ENCODE data around the gene ZNF555. TPM values are rescaled to one million over a fixed set of nuclear protein-coding genes. Genes with fewer than 3 reads are reported as not detected.

ZNF555 gene
- total RNA-seq, 1 experiment from 2014 or later = 0.84 TPM

DNA sequence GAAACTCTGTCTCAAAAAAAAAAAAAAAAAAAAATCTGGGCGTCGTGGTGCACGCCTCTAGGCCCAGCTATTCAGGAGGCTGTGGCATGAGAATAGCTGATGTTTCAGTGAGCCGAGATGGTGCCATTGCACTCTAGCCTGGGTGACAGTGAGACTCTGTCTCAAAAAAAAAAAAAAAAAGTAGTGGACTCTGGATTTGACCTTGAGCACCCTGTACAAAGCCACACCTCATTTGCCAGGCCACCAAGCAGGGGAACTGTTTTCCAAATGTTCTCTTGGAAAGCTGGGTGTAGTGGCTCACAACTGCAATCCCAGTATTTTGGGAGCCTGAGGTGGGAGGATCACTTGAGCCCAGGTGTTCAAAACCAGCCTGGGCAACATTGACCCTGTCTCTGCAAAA is 3.8 kb upstream of the ZNF555 start:
- Histone ChIP-seq H3K4me2 (ENCODE audit: low read length) (no peak overlapping the region), H3K9me2 (replicated peaks; ENCODE audit: low read length) (no peaks in the 10 kb centered on the region), H3K4me1 (ENCODE audit: insufficient read depth, low read length) (no peaks in the 10 kb centered on the region; the same call in 1 of the 2 replicates), H4K20me1 (ENCODE audit: low read length) (no peaks in the 10 kb centered on the region), H3K9ac (ENCODE audit: low read length) (no peak overlapping the region), H2AFZ (ENCODE audit: low read length) (no peak overlapping the region), H3K9me3 (ENCODE audit: low read length) (peaks cover 10% of the 10 kb centered on the region; the same call in 1 of the 2 replicates), H3K27me3 (ENCODE audit: low read length) (no peaks in the 10 kb centered on the region), H3K4me3 (ENCODE audit: low read length) (no peak overlapping the region), H3K79me2 (ENCODE audit: low read length) (peaks cover 5% of the 10 kb centered on the region; the same call in 1 of the 2 replicates), H3F3A (ENCODE audit: low read length, unreplicated experiment) (no peaks in the 10 kb centered on the region), H3K27ac (ENCODE audit: low read length) (no peak overlapping the region), H3K36me3 (ENCODE audit: low read depth, low read length) (peaks cover 5% of the 10 kb centered on the region; the same call in 1 of the 2 replicates)
- POLR2A ChIA-PET (ENCODE audit: unreplicated experiment) = interaction anchor here (0.6 kb wide), 1 partner anchor 184 kb away, joined by 3 read pairs; no protein-coding TSS in a partner anchor
- intact Hi-C loops (cut with micrococcal nuclease) = no loop called here
- no peak for ATAC-seq
- DNase-seq = no peak
- CTCF ChIA-PET = interaction anchor here (0.6 kb wide), 1 partner anchor 380 kb away, joined by 16 read pairs; no protein-coding TSS in a partner anchor
- BruUV-seq (replicated peaks) = no TSS peak
- no peak for TF ChIP-seq EZH2 (IDR thresholded peaks at IDR 0.05; ENCODE audit: low read length, unreplicated experiment)
- TF ChIP-seq, protein P1, sequence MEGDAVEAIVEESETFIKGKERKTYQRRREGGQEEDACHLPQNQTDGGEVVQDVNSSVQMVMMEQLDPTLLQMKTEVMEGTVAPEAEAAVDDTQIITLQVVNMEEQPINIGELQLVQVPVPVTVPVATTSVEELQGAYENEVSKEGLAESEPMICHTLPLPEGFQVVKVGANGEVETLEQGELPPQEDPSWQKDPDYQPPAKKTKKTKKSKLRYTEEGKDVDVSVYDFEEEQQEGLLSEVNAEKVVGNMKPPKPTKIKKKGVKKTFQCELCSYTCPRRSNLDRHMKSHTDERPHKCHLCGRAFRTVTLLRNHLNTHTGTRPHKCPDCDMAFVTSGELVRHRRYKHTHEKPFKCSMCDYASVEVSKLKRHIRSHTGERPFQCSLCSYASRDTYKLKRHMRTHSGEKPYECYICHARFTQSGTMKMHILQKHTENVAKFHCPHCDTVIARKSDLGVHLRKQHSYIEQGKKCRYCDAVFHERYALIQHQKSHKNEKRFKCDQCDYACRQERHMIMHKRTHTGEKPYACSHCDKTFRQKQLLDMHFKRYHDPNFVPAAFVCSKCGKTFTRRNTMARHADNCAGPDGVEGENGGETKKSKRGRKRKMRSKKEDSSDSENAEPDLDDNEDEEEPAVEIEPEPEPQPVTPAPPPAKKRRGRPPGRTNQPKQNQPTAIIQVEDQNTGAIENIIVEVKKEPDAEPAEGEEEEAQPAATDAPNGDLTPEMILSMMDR (conservative IDR thresholded peaks at IDR 0.05; ENCODE audit: low read depth, low read length) = no peak
- no peak for TF ChIP-seq EZH2phosphoT487 (IDR thresholded peaks at IDR 0.05; ENCODE audit: borderline replicate concordance, low read length)

DNA sequence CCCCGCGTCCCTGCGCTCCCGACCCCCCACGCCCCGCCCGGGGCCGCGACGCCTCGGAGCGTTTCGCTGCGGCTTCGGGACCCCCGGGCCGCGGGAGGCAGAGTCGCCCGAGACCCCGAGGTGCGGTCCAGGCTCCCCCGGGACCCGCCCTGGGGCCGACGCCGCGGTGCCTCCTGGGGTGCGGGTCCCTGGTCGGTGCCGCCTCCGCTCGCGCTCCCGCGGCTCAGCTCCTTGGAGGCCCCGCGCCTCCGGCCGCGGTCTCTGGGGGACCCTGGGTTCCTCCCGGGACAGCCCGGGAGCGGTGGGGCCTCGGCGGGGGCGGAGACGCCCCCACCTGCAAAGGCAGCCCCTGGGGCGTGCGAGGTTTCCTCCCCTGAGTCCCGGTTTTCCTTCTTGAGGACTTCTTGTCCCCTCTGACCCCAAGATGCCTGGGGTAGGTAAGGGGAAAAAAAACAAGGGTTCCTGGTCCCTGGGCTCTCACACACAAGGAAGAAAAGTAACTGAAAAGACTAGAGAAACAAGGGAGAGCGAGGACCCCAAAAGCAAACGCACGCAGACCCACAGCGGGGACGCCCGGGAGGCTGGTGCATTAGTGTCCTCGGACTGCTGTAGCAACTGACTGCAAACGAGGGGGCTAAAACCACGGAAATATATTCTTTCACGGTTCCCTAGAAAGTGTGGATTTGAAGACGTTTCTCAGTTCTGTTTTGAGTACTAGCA is 740 bp downstream of the ZNF555 start:
- H3K36me3 ChIP-seq (ENCODE audit: low read depth, low read length) = no peaks in the 10 kb centered on the region; the same call in 1 of the 2 replicates
- H4K20me1 ChIP-seq (ENCODE audit: low read length) = no peaks in the 10 kb centered on the region
- peak overlapping the region; percentile 80 for H3K9ac ChIP-seq (ENCODE audit: low read length)
- H3K9me3 ChIP-seq (ENCODE audit: low read length) = no peaks in the 10 kb centered on the region
- no peaks in the 10 kb centered on the region for H3F3A ChIP-seq (ENCODE audit: low read length, unreplicated experiment)
- no TSS peak for BruUV-seq (replicated peaks)
- DNase-seq (no peak), ATAC-seq (peak; percentile 9; the same call in 1 of the 2 replicates)
- H3K79me2 ChIP-seq (ENCODE audit: low read length) = peaks cover 8% of the 10 kb centered on the region; the same call in 1 of the 2 replicates
- H3K27me3 ChIP-seq (ENCODE audit: low read length) = no peaks in the 10 kb centered on the region
- POLR2A ChIA-PET (ENCODE audit: unreplicated experiment) = no interaction called here
- H3K4me3 ChIP-seq (ENCODE audit: low read length) = peak overlapping the region; percentile 73
- intact Hi-C loops (cut with micrococcal nuclease) = no loop called here
- H3K27ac ChIP-seq (ENCODE audit: low read length) = no peak overlapping the region
- TF ChIP-seq, protein P1 (conservative IDR thresholded peaks at IDR 0.05; ENCODE audit: low read depth, low read length) = no peak
- TF ChIP-seq EZH2phosphoT487 (IDR thresholded peaks at IDR 0.05; ENCODE audit: borderline replicate concordance, low read length) = no peak
- no peak for TF ChIP-seq EZH2 (IDR thresholded peaks at IDR 0.05; ENCODE audit: low read length, unreplicated experiment)
- H3K4me2 ChIP-seq (ENCODE audit: low read length) = peak overlapping the region; percentile 94
- H2AFZ ChIP-seq (ENCODE audit: low read length) = peak overlapping the region; percentile 69
- no peaks in the 10 kb centered on the region; the same call in 1 of the 2 replicates for H3K4me1 ChIP-seq (ENCODE audit: insufficient read depth, low read length)
- no peaks in the 10 kb centered on the region for H3K9me2 ChIP-seq (replicated peaks; ENCODE audit: low read length)
- CTCF ChIA-PET = no interaction called here

DNA sequence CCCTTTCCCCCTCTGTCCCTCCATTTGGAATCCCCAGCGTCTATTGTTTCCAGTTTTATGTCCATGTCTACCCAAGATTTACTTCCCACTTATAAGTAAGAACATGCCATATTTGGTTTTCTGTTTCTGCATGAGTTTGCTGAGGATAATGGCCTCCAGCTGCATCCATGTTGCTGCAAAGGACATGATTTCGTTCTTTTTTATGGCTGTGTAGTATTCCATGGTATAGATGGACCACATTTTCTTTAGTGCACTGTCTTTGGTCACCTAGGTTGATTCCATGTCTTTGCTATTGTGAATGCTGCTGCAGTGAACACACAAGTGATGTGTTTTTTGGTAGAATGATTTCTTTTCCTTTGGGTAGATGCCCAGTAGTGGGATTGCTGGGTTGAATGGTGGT is 3.8 kb downstream of the ZNF555 start:
- H2AFZ ChIP-seq (ENCODE audit: low read length) = no peak overlapping the region
- H4K20me1 ChIP-seq (ENCODE audit: low read length) = no peaks in the 10 kb centered on the region
- no peak overlapping the region for H3K4me3 ChIP-seq (ENCODE audit: low read length)
- peaks cover 8% of the 10 kb centered on the region; the same call in 1 of the 2 replicates for H3K79me2 ChIP-seq (ENCODE audit: low read length)
- TF ChIP-seq EZH2phosphoT487 (IDR thresholded peaks at IDR 0.05; ENCODE audit: borderline replicate concordance, low read length) (no peak), EZH2 (IDR thresholded peaks at IDR 0.05; ENCODE audit: low read length, unreplicated experiment) (no peak)
- TF ChIP-seq, protein P1 (conservative IDR thresholded peaks at IDR 0.05; ENCODE audit: low read depth, low read length) = no peak
- DNase-seq = no peak
- H3K9me2 ChIP-seq (replicated peaks; ENCODE audit: low read length) = no peaks in the 10 kb centered on the region
- H3F3A ChIP-seq (ENCODE audit: low read length, unreplicated experiment) = no peaks in the 10 kb centered on the region
- H3K4me1 ChIP-seq (ENCODE audit: insufficient read depth, low read length) = no peaks in the 10 kb centered on the region; the same call in 1 of the 2 replicates
- no peak overlapping the region for H3K4me2 ChIP-seq (ENCODE audit: low read length)
- H3K27ac ChIP-seq (ENCODE audit: low read length) = no peak overlapping the region
- no TSS peak for BruUV-seq (replicated peaks)
- no peak for ATAC-seq
- H3K27me3 ChIP-seq (ENCODE audit: low read length) = no peaks in the 10 kb centered on the region
- ChIA-PET CTCF (no interaction called here), POLR2A (ENCODE audit: unreplicated experiment) (no interaction called here)
- no peak overlapping the region for H3K9ac ChIP-seq (ENCODE audit: low read length)
- no peaks in the 10 kb centered on the region for H3K9me3 ChIP-seq (ENCODE audit: low read length)
- peaks cover 4% of the 10 kb centered on the region; the same call in 1 of the 2 replicates for H3K36me3 ChIP-seq (ENCODE audit: low read depth, low read length)
- intact Hi-C loops (cut with micrococcal nuclease) = no loop called here
